WTC11 (cell line): ENCODE measurements around the gene IFRD2.

Source experiments
- CBFB ChIP-seq: sonication (generic); formaldehyde crosslinking; IDR thresholded peaks from 2 replicates; pipeline ENCODE4 v1.8.1; 2022; ENCODE audit warnings: mild to moderate bottlenecking, low read depth, missing genetic modification reagents
- CREM ChIP-seq: sonication (generic); formaldehyde crosslinking; IDR thresholded peaks from 2 replicates; pipeline ENCODE4 v1.8.1; 2022; ENCODE audit warnings: mild to moderate bottlenecking, missing genetic modification reagents, moderate library complexity
- ETV6 ChIP-seq: sonication (generic); formaldehyde crosslinking; IDR thresholded peaks from 2 replicates; pipeline ENCODE4 v1.8.1; 2022; ENCODE audit warnings: mild to moderate bottlenecking, missing genetic modification reagents
- NFYB ChIP-seq: sonication (generic); formaldehyde crosslinking; conservative IDR thresholded peaks from 2 replicates; pipeline ENCODE4 v1.8.0; 2022; ENCODE audit warnings: low read depth, missing genetic modification reagents
- NR3C1 ChIP-seq: sonication (generic); formaldehyde crosslinking; conservative IDR thresholded peaks from 2 replicates; pipeline ENCODE4 v1.8.1; 2023; ENCODE audit warnings: low read depth, mild to moderate bottlenecking, missing genetic modification reagents
- RELA ChIP-seq: sonication (generic); formaldehyde crosslinking; IDR thresholded peaks from 2 replicates; pipeline ENCODE4 v1.8.1; 2022; ENCODE audit warnings: missing genetic modification reagents, mild to moderate bottlenecking, borderline replicate concordance
- RORB ChIP-seq: fragments of 250-450 bp; sonication (Bioruptor Pico); IDR thresholded peaks from 2 replicates; pipeline ENCODE4 v1.9.0; 2021; ENCODE audit warnings: mild to moderate bottlenecking
- SMAD4 ChIP-seq: sonication (generic); formaldehyde crosslinking; IDR thresholded peaks from 2 replicates; pipeline ENCODE4 v1.8.0; 2022; ENCODE audit warnings: mild to moderate bottlenecking, missing genetic modification reagents
- TEAD1 ChIP-seq: sonication (generic); formaldehyde crosslinking; IDR thresholded peaks from 2 replicates; pipeline ENCODE4 v1.8.0; 2022; ENCODE audit warnings: mild to moderate bottlenecking, missing genetic modification reagents
- ZNF232 ChIP-seq: sonication (generic); formaldehyde crosslinking; IDR thresholded peaks from 2 replicates; pipeline ENCODE4 v1.8.0; 2022; ENCODE audit warnings: mild to moderate bottlenecking, missing genetic modification reagents
- TF ChIP-seq, protein P1 (sequence below): fragments of 200-600 bp; IDR thresholded peaks from 2 replicates; pipeline ENCODE4 v1.8.0; 2022; ENCODE audit warnings: antibody characterized with exemption
- TF ChIP-seq, protein P2 (sequence below): sonication (generic); formaldehyde crosslinking; IDR thresholded peaks from 2 replicates; pipeline ENCODE4 v1.8.0; 2022; ENCODE audit warnings: mild to moderate bottlenecking, missing genetic modification reagents
- TF ChIP-seq, protein P3 (sequence below): sonication (generic); formaldehyde crosslinking; IDR thresholded peaks from 2 replicates; pipeline ENCODE4 v1.8.0; 2023; ENCODE audit warnings: mild to moderate bottlenecking, missing genetic modification reagents
- TF ChIP-seq, protein P4 (sequence below): sonication (generic); formaldehyde crosslinking; conservative IDR thresholded peaks from 2 replicates; pipeline ENCODE4 v1.8.1; 2022; ENCODE audit warnings: mild to moderate bottlenecking, missing genetic modification reagents

DNA sequence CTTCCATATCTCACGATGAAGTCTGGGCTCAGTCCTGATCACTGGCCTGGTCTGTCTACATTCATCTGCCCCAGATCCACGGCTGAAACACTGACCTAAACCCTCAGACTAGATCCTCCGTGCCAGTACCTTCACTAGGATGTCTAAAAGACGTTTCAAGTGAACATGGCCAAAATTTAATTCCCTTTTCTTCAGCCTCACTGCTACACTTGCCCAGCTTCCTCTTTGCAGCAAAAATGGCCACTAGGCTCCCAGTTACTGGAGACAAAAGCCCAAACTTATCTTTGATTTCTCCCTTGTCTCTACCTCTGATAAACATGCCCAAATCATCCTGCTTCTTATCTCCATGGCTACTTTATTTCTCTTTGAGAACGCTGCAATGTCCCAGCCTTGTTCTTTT lies 46.7 kb upstream of the IFRD2 start:
- TF ChIP-seq, protein P1, sequence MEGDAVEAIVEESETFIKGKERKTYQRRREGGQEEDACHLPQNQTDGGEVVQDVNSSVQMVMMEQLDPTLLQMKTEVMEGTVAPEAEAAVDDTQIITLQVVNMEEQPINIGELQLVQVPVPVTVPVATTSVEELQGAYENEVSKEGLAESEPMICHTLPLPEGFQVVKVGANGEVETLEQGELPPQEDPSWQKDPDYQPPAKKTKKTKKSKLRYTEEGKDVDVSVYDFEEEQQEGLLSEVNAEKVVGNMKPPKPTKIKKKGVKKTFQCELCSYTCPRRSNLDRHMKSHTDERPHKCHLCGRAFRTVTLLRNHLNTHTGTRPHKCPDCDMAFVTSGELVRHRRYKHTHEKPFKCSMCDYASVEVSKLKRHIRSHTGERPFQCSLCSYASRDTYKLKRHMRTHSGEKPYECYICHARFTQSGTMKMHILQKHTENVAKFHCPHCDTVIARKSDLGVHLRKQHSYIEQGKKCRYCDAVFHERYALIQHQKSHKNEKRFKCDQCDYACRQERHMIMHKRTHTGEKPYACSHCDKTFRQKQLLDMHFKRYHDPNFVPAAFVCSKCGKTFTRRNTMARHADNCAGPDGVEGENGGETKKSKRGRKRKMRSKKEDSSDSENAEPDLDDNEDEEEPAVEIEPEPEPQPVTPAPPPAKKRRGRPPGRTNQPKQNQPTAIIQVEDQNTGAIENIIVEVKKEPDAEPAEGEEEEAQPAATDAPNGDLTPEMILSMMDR: no peak
- TF ChIP-seq CBFB (CRISPR knock-in tag) (no peak), ETV6 (no peak), NFYB (CRISPR knock-in tag) (no peak), NR3C1 (CRISPR knock-in tag) (no peak), ZNF232 (CRISPR knock-in tag) (no peak), RORB (CRISPR knock-in tag) (no peak), SMAD4 (CRISPR knock-in tag) (no peak), RELA (no peak), TEAD1 (no peak), CREM (CRISPR knock-in tag) (no peak)
- TF ChIP-seq, protein P2, sequence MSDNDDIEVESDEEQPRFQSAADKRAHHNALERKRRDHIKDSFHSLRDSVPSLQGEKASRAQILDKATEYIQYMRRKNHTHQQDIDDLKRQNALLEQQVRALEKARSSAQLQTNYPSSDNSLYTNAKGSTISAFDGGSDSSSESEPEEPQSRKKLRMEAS (CRISPR knock-in tag): no peak
- TF ChIP-seq, protein P3, sequence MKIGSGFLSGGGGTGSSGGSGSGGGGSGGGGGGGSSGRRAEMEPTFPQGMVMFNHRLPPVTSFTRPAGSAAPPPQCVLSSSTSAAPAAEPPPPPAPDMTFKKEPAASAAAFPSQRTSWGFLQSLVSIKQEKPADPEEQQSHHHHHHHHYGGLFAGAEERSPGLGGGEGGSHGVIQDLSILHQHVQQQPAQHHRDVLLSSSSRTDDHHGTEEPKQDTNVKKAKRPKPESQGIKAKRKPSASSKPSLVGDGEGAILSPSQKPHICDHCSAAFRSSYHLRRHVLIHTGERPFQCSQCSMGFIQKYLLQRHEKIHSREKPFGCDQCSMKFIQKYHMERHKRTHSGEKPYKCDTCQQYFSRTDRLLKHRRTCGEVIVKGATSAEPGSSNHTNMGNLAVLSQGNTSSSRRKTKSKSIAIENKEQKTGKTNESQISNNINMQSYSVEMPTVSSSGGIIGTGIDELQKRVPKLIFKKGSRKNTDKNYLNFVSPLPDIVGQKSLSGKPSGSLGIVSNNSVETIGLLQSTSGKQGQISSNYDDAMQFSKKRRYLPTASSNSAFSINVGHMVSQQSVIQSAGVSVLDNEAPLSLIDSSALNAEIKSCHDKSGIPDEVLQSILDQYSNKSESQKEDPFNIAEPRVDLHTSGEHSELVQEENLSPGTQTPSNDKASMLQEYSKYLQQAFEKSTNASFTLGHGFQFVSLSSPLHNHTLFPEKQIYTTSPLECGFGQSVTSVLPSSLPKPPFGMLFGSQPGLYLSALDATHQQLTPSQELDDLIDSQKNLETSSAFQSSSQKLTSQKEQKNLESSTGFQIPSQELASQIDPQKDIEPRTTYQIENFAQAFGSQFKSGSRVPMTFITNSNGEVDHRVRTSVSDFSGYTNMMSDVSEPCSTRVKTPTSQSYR (CRISPR knock-in tag): no peak
- TF ChIP-seq, protein P4, sequence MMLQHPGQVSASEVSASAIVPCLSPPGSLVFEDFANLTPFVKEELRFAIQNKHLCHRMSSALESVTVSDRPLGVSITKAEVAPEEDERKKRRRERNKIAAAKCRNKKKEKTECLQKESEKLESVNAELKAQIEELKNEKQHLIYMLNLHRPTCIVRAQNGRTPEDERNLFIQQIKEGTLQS (CRISPR knock-in tag): no peak
